DMS153 treated with DMSO at 0.1 percent for 48 hours (cell line): ENCODE results near the gene TIGD1.
"Not testable (repeated sequence)": the region's sequence is repeated elsewhere in the genome, so short reads cannot be mapped to it uniquely, and the experiment has no call there.

Experiments used
- DNase-seq: peaks from one replicate; lab custom pipeline; 2025; ENCODE audit not compliant: unreplicated experiment; lab: John Stamatoyannopoulos, UW

Gene TIGD1

DNA sequence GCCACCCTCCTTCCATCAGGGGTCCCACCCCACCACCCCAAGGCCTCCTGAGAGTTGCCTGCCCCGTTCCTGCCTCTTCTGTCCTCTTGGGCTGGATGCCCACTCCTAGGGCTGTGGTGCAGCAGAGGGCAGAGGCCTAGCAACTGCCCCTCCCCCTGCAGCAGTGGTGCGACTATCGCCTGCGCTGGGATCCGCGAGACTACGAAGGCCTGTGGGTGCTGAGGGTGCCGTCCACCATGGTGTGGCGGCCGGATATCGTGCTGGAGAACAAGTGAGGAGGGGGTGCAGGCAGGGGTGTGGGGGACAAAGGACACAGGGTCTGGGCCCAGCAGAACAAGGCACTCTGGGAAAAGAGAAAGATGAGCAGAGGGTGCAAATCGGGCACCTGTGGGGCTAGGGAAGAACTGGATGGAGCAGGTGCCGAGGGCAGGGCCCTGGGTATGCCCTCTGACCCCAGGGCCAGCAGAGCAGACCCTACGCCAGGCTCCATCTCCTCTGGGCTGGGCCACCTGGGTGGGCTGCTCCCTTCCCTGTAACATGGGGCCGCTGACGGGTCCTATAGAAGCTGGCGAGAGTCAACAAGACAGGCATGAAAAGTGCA, 9.8 kb downstream of the TIGD1 start:
- no peak for DNase-seq

DNA sequence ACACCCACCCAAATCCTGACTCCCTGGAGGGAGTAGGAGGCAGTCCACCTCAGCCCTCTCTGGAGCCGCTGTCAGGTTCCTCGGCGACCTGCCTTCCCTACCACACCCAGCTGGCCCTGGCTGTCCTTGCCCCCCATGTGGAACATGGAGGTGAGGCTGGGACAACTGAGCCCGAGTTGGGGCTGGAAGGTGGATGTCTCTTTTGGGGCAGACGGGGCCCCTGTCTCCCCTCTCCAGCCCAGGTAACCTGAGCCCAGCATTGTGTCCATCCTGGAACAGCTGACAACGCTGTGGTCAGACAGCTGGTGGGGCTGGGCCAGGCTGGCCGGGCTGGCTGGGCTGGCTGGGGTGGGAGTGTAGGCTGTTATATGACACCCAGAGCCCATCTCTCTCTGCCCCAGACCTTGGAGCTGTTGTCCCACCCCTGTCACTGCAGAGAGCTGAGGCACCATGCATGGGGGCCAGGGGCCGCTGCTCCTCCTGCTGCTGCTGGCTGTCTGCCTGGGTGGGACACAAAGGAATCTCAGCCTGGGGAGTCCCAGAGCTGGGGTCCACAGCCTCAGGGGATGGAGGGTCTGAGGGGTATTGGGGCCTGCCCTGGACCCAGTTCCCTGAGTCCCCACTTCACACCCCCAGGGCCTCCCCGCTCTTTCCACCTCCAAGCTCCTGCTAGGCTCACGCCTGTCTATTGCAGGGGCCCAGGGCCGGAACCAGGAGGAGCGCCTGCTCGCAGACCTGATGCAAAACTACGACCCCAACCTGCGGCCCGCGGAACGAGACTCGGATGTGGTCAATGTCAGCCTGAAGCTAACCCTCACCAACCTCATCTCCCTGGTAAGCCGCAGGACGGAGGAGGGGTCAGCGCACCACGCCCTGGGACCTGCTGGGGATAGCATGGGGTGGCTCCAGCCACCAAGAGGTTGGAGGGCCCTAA, 10.8 kb downstream of the TIGD1 start, which contains the start of gene CHRNG:
TSS of gene CHRNG (plus strand) at position 395 of the 934 bp plus-strand sequence. CDS start at position 451, 56 bp downstream.
- no peak for DNase-seq

DNA sequence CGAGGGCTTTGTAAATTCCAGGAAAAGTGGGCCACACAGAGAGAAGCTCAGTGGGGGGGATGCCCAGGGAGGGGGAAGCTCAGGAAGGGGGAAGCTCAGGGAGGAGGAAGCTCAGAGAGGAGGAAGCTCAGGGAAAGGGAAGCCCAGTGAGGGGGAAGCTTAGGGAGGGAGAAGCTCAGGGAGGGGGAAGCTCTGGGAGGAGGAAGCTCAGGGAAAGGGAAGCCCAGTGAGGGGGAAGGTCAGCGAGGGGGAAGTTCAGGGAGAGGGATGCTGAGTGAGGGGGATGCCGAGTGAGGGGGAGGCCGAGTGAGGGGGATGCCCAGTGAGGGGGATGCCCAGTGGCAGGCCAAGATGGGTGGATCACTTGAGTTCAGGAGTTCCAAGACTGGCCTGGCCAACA, 11.7 kb downstream of the TIGD1 start:
- no peak for DNase-seq

DNA sequence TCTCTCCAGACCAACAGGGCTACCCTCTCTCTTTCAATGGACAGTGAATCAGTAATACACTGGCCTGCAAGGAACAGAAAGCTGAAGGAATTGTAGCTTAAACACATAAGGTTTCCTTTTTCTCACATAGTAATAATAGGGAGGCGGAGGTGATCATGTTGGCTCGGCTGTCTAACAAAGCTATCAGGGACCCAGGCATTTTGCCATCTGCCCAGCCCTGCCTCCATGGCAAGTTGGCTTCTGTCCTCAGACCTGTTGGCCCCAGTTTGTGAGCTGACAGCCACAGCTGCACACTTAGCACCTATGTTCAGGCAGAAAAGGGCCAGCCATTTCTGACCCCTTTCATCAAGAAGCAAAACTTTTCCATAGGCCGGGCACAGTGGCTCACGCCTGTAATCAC, 12.9 kb downstream of the TIGD1 start:
- DNase-seq: no peak

DNA sequence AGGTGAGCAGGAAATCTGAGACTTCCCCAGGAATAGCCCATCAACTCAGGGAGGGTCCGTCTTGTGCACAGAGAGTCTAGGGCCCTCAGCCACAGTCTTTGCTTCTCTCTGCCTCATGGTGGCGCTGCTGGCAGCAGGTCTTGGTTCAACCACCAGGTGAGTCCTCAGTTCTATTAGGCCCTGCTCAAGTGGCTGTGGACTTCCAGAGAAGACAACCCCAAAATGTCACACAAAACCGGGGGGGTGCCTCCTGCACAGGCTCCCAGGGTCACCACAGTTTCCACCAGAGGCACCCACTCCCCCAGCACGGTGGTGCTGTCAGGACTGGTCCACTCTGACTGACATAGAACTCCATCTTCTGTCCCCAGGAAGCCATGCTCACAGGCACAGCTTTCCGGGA, 13.3 kb downstream of the TIGD1 start:
- no peak for DNase-seq

DNA sequence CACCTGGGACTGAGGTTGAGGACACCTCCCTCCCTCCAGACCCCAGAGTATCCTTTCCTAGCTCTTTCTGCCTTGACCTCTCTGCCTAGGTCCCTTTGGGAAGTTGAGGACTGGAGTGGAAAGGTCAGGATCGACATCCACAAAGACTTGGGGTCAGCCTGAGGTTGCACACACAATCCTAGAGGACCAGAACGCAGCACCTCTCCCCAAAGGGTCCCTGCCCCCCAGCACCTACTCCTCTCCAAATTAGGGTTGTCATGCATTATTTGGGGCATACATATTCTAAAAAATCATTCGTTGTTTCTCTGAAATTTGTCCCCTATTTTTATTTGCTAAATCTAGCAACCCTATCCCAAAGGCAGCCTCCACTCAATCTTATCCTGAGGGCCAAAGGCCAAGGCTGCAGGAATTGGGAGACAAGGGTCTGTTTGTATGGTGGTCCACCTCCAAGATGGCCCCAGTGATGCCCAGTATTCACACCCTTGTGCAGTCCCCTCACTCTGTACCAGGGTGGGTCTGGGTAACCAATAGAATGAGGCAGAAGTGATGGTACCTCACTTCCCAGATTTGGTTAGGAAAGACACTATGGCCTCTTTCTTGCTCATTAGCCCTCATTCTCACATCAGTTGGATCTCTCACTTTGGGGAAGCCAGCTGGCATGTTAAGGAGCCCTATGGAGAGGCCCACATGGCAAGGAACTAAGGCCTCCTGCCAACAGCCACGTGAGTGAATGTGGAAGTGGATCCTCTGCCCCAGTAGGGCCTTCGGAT, 14.4 kb downstream of the TIGD1 start:
- DNase-seq: no peak

DNA sequence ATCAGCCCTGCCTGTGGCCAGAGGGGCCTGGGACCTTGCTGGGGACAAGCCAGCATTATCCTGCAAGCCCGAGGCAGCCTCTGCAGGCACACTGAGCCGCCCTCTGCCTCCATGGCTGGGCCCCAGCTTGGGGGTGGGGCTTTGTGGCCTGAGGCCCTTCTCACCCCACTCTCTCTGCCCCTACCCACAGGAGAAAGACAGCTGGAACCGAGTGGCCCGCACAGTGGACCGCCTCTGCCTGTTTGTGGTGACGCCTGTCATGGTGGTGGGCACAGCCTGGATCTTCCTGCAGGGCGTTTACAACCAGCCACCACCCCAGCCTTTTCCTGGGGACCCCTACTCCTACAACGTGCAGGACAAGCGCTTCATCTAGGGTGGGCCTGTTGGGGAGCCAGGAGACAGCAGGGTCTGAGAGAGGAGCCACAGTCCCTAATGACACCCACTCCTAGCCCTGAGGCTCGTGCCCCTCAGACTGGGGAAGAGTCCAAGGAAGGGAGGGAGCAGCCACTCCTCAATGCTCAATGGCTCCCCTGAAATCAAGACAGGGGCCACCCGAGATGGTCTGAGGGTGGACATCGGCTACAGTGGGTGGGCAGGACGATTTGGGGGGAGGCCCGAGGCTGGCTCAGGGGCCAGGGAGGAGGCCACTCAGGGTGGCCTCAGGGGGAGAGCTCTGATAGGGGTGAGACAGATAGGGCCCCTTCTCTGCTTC, 15.3 kb downstream of the TIGD1 start:
- no peak for DNase-seq

DNA sequence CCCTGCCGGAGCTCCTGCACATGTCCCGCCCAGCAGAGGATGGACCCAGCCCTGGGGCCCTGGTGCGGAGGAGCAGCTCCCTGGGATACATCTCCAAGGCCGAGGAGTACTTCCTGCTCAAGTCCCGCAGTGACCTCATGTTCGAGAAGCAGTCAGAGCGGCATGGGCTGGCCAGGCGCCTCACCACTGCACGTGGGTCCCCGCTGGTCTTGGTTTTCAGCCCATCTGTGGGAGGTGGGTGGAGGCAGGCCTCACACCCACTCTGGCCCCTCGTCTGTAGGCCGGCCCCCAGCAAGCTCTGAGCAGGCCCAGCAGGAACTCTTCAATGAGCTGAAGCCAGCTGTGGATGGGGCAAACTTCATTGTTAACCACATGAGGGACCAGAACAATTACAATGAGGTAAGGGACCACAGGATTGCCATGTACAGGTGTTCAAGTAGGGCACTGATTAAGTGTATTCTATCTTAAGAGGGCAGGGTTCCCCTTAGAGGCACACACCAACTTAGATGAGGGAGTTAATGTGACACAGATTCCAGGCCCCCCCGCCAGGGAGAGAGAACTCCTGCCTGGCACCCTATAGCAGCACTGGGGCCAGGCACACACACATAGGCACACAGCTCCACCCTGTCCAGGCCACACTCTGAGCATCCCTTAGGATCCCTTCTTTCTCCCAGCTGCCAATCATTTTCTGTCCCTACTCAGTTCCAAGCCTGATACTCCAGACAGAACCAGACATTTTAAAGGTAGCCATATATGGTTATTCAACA, 16.2 kb downstream of the TIGD1 start:
- no peak for DNase-seq

DNA sequence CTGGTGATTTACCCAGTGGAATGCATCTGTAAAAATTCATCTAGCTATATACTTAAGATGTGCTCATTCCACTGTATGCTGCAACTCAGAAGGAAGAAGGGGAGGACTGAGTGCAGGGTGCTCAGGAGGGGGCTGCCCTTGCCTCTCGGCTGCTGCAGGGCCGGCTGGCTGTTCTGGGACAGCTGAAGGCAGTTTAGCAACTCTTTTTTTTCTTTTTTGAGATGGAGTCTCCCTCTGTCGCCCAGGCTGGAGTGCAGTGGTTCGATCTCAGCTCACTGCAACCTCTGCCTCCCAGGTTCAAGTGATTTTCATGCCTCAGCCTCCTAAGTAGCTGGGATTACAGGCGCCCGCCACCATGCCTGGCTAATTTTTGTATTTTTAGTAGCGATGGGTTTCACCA, 17.5 kb downstream of the TIGD1 start:
- not testable (repeated sequence) for DNase-seq

DNA sequence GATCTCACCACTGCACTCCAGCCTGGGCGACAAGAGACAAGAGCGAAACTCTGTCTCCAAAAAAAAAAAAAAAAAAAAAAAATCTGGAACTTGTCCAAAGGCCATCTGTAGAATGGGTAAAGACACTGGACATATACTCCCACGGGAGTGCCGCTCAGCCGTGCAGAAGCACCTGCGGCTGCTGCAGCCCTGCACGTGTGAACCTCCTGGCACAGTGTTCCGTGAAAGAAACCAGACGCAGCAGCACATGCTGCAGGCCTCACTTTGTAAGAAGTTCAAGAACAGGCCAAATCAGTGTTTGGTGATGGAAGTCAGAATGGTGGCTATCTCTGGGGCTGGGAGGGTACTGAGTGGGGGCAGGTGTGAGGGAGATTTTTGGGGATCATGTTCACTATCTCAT, 17.9 kb downstream of the TIGD1 start:
- no peak for DNase-seq

DNA sequence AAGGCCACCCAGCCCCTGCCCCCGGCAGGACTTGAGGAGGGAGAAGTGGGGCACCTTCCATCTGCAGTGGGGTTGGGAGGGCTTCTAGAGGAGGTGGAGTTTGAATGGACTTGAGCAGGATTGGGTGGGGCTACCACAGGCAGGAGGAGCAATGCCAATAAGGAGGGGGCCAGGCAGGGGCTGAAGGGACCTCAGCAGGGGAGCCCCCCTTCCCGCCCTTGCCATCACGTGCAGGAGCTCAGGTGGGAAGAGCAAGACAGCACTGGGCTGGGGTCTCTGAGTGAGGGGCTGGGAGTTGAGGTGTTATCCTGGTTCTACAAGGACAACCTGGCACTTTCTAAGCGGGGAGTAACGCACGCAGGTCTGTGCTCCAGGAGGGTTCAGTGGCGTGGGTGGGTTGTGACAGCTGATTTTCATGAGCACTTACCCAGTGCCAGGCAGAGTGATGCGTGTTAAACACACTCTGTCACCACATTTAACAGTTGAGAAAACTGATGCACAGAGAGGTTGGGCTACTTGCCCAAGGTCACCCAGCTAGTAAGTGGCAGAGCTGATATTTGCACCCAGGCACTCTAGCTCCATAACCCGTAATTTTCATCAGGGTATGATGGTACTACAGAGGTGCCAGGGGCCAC, 19.6 kb downstream of the TIGD1 start:
- no peak for DNase-seq

DNA sequence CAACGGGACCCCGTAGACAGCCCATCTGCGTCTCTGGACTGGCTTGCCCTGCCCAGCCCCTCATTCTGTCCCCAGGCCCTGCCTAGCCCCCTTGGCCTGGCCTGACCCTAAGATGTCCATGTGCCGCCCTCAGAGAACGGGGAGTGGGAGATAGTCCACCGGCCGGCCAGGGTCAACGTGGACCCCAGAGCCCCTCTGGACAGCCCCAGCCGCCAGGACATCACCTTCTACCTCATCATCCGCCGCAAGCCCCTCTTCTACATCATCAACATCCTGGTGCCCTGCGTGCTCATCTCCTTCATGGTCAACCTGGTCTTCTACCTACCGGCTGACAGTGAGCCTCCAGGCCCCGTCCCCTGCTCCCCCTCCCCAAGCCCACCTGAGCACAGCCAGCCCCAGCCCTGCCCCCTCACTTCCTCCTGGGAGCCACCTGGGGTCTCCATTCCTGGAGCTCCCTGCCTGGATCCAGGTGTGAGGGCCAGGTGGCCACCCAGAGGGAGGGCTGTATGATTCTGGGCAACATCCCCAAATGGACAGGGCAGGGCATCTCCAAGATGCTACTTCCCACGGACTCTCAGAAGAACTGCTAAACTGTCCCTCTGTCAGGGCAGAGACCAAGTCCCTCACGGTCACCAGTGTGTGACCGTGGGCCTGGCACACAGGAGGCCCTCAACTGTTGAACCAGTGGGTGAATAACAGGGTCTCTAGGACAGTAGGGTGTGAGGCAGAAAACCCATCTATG, 20.4 kb downstream of the TIGD1 start:
- DNase-seq: no peak

DNA sequence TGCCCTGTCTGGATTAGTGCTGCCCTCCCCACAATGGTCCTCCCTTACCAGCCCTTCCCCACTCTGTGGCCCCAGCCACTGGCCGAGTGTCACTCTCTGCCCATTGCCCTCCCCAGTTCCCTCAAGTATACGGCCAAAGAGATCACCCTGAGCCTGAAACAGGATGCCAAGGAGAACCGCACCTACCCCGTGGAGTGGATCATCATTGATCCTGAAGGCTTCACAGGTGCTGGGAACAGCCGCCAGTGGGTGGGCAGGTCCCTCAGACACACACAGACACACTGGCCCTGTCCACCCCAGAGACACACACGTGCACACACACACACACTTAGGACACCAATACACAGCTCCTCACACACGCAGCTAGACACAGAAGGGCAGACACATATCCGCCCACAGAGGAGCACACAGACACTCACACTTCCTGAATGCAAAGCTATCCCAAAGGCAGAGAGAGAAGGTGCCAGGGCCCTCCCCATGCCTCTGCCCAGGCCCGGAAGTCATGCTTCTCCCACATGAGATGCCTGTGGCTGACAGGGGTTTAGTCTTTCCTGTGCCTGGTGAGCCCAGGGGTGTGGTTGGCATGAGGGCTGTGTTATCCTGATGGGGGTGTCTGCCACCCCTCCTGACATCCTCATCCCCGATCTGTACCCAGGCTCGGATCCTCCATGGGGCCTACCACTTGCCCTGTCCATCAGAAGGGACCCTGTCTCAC, 21.5 kb downstream of the TIGD1 start:
- no peak for DNase-seq

DNA sequence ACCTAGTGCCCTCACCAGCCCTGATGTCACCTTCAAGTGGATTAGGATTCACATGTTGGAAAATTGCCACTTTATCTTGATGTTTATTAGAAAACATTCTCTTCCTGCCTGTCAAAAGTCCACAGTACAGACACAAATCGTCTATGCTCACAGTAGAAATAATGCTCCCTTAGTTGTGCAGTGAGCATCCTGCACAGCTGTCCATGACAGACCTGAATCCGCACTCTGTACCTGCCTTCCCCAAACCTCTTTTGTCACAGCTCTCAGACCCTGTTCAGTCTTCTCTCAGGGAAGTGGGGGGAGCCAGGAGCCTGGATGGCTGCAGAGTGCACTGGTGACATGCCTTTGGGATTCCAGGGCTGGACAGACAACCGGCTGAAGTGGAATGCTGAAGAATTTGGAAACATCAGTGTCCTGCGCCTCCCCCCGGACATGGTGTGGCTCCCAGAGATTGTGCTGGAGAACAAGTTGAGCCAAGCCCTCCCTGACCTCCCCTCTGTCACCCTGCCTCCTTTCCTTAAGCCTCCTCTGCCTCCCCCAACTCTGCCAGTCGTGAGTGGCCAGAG, 22.4 kb downstream of the TIGD1 start:
- DNase-seq: no peak

DNA sequence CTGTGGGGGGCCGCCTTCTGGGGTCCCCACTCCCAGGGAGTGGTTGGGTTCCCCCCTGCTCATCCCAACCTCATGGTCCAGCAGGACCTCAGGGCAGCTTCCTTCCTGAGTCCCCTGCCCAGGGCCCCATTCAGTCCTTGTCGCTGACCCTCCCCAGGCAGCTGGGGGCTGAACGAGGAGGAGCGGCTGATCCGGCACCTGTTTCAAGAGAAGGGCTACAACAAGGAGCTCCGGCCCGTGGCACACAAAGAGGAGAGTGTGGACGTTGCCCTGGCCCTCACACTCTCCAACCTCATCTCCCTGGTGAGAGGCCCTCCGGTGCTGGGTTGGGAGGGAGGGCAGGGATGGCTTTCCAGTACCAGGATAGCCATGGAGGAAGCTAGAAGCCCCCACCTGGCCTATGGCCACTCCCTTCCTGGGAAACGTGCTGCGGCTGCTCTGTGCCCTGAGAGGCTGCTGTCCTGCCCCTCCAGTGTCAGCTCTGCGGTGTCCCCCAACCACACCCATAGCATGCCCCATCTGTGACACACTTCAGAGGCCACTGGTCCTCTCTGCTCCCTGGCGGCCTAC, 23.9 kb downstream of the TIGD1 start:
- no peak for DNase-seq

DNA sequence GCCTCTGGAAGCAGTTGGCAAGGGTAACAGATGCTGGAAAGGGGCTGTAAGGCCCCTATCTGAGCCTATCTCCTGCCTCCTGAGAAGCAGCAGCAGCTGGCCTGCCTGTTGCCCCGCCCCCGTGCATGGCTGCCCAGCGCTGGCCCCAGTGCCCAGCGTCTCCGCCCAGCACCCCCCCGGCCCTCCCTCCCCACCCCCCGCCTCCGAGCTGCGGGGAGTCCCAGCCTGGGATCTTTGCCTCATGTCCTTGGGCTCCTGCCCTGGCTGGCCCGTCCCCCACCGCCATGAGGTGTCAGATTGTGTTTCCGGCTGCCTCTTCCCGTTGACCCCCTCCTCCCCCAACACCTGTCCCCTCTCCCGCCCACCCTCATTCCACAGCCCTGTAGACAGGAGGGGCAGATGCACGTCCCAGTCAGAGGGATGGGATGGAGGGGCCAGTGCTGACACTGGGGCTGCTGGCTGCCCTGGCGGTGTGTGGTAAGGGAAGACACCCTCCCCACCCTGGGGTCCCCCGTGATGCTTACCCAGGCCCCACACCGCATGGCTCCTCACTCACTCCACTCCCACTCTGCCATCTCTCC, 24.5 kb downstream of the TIGD1 start, which contains the start of gene CHRND:
TSS of gene CHRND (plus strand) at position 370 of the 581 bp plus-strand sequence. CDS start at position 426, 56 bp downstream.
- DNase-seq: no peak

DNA sequence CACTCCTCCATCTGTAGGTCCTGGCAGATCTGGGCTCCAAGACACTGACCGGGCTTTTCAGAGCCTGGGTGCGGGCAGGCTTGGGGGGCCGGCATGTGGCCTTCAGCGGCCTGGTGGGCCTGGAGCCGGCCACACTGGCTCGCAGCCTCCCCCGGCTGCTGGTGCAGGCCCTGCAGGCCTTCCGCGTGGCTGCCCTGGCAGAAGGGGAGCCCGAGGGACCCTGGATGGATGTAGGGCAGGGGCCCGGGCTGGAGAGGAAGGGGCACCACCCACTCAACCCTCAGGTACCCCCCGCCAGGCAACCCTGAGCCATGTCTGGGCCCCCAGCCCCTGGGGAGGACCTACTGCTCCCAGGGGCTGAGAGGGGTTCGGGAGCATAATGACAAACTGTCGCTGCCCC, 25.2 kb downstream of the TIGD1 start:
- no peak for DNase-seq
